Measurements from ENCODE around the gene FYN. TPM values are rescaled to one million over a fixed set of nuclear protein-coding genes. Genes with fewer than 3 reads are reported as not detected.

Gene FYN
- total and polyA plus RNA-seq, 2 of the 13 experiments (the other 11 are each of a cell fraction or from before 2014, with no cell fraction given): 15.5 to 24.6 TPM

- in situ Hi-C loops (cut with HindIII; ENCODE audit: extremely low pct_ligation_motif_present, low pct_unique_long_range_greater_than_20kb) (no loop called here), intact Hi-C loops (cut with micrococcal nuclease; ENCODE audit: unreplicated experiment) (no loop called here)
- H3K9me3 ChIP-seq (ENCODE audit: low read length): no peaks in the 10 kb centered on the region
- no TSS peak for BruUV-seq (replicated peaks)
- no peaks in the 10 kb centered on the region for H3K79me2 ChIP-seq (ENCODE audit: insufficient read depth, low read length)
- H3K4me1 ChIP-seq (ENCODE audit: insufficient read depth, low read length): no peaks in the 10 kb centered on the region
- H2AFZ ChIP-seq (ENCODE audit: low read length): no peak overlapping the region
- no peak for ATAC-seq
- H4K20me1 ChIP-seq (ENCODE audit: insufficient read depth, low read length): no peaks in the 10 kb centered on the region
- WGBS (ENCODE audit: low lambda C conversion rate): 87% methylated on average over 7 of the region's 7 CpGs
- DNase-seq (ENCODE audit: low spot score): no peak
- H3K27me3 ChIP-seq (ENCODE audit: control insufficient read depth in 1 of 2, insufficient read depth in 2 of 2, low read length in 2 of 2): no peaks in the 10 kb centered on the region
- H3K36me3 ChIP-seq (replicated peaks in 1 of 2; ENCODE audit: control insufficient read depth in 1 of 2, insufficient read depth in 2 of 2, low read length in 2 of 2): no peaks in the 10 kb centered on the region
- CTCF ChIA-PET (ENCODE audit: low intra/inter-chr PET ratio, low total read pairs): no interaction called here
- no peak for FAIRE-seq
- POLR2A ChIA-PET: no interaction called here
- H3K27ac ChIP-seq (ENCODE audit: extremely low read length, insufficient read depth, low read length): no peak overlapping the region
- no peak overlapping the region for H3K4me3 ChIP-seq (replicated peaks in 1 of 3; ENCODE audit: insufficient read depth in 1 of 3, low read depth in 2 of 3, low read length in 3 of 3)
- H3K4me2 ChIP-seq (ENCODE audit: low read depth, low read length): no peak overlapping the region
- no peak overlapping the region for H3K9ac ChIP-seq (ENCODE audit: insufficient read depth, low read depth, low read length)
- TF ChIP-seq ATF7-NPFF (CRISPR knock-in tag; IDR thresholded peaks at IDR 0.05; ENCODE audit: low read depth) (no peak), ZBTB38 (CRISPR knock-in tag; IDR thresholded peaks at IDR 0.05) (no peak), YY1 (IDR thresholded peaks at IDR 0.05; ENCODE audit: insufficient read depth, insufficient replicate concordance, low read depth, low read length) (no peak), ZBED4 (CRISPR knock-in tag; IDR thresholded peaks at IDR 0.05; ENCODE audit: borderline replicate concordance) (no peak), NFKBIZ (CRISPR knock-in tag; IDR thresholded peaks at IDR 0.05) (no peak), SOX6 (IDR thresholded peaks at IDR 0.05) (no peak), SOX6 (CRISPR knock-in tag; IDR thresholded peaks at IDR 0.05) (no peak), ZNF326 (CRISPR knock-in tag; IDR thresholded peaks at IDR 0.05; ENCODE audit: borderline replicate concordance) (no peak), NFYB (CRISPR knock-in tag; IDR thresholded peaks at IDR 0.05) (no peak), TBL1XR1 (IDR thresholded peaks at IDR 0.05; ENCODE audit: borderline replicate concordance, low read length, partially characterized antibody) (no peak), NR3C1 (CRISPR knock-in tag; IDR thresholded peaks at IDR 0.05) (no peak), NCOR1 (IDR thresholded peaks at IDR 0.05; ENCODE audit: borderline replicate concordance, low read length) (no peak), ZNF891 (CRISPR knock-in tag; IDR thresholded peaks at IDR 0.05) (no peak)
- TF ChIP-seq, protein P1, sequence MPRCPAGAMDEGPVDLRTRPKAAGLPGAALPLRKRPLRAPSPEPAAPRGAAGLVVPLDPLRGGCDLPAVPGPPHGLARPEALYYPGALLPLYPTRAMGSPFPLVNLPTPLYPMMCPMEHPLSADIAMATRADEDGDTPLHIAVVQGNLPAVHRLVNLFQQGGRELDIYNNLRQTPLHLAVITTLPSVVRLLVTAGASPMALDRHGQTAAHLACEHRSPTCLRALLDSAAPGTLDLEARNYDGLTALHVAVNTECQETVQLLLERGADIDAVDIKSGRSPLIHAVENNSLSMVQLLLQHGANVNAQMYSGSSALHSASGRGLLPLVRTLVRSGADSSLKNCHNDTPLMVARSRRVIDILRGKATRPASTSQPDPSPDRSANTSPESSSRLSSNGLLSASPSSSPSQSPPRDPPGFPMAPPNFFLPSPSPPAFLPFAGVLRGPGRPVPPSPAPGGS (CRISPR knock-in tag; IDR thresholded peaks at IDR 0.05): no peak
- TF ChIP-seq, protein P2, sequence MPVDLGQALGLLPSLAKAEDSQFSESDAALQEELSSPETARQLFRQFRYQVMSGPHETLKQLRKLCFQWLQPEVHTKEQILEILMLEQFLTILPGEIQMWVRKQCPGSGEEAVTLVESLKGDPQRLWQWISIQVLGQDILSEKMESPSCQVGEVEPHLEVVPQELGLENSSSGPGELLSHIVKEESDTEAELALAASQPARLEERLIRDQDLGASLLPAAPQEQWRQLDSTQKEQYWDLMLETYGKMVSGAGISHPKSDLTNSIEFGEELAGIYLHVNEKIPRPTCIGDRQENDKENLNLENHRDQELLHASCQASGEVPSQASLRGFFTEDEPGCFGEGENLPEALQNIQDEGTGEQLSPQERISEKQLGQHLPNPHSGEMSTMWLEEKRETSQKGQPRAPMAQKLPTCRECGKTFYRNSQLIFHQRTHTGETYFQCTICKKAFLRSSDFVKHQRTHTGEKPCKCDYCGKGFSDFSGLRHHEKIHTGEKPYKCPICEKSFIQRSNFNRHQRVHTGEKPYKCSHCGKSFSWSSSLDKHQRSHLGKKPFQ (CRISPR knock-in tag; IDR thresholded peaks at IDR 0.05; ENCODE audit: insufficient replicate concordance): no peak
- TF ChIP-seq, protein P3, sequence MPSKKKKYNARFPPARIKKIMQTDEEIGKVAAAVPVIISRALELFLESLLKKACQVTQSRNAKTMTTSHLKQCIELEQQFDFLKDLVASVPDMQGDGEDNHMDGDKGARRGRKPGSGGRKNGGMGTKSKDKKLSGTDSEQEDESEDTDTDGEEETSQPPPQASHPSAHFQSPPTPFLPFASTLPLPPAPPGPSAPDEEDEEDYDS (CRISPR knock-in tag; IDR thresholded peaks at IDR 0.05): no peak
- TF ChIP-seq, protein P4, sequence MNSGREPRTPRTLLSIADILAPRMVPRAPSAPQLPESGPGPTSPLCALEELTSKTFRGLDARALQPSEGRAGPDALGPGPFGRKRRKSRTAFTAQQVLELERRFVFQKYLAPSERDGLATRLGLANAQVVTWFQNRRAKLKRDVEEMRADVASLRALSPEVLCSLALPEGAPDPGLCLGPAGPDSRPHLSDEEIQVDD (CRISPR knock-in tag; IDR thresholded peaks at IDR 0.05; ENCODE audit: borderline replicate concordance): no peak
These were observed 11.8 kb downstream of the FYN start for GRCh38 chr6:111861431-111861885.

All from HepG2 (cell line).